Measurements from ENCODE around the gene NDFIP2.

DNA sequence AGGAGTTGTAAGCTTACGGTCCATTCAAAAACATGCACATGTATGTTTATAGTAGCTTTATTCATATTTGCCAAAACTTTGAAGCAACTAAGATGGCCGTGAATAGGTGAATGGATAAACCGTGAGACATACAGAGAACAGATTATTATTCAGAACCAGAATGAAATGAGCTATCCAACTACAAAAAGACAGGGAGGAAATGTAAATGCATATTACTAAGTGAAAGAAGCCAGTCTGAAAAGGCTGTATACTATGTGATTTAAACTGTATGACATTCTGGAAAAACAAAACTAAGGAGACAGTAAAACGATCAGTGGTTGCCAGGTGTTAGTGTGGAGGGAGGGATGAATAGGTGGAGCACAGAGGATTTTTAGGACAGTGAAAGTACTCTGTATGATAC is 19.9 kb downstream of the NDFIP2 start:
- TF ChIP-seq KDM1A (IDR thresholded peaks at IDR 0.05; ENCODE audit: borderline replicate concordance) (no peak), RAD21 (IDR thresholded peaks at IDR 0.05; ENCODE audit: insufficient read depth, low read depth, low read length) (no peak), REST (IDR thresholded peaks at IDR 0.05; ENCODE audit: low read depth, low read length) (no peak), JUND (IDR thresholded peaks at IDR 0.05; ENCODE audit: low read depth, low read length) (no peak), KLF5 (IDR thresholded peaks at IDR 0.05; ENCODE audit: partially characterized antibody) (no peak), CREB1 (IDR thresholded peaks at IDR 0.05; ENCODE audit: low read depth) (no peak), POLR2A (IDR thresholded peaks at IDR 0.05; ENCODE audit: low read depth, low read length) (no peak), RAD51 (IDR thresholded peaks at IDR 0.05) (no peak)
- TF ChIP-seq, protein P1, sequence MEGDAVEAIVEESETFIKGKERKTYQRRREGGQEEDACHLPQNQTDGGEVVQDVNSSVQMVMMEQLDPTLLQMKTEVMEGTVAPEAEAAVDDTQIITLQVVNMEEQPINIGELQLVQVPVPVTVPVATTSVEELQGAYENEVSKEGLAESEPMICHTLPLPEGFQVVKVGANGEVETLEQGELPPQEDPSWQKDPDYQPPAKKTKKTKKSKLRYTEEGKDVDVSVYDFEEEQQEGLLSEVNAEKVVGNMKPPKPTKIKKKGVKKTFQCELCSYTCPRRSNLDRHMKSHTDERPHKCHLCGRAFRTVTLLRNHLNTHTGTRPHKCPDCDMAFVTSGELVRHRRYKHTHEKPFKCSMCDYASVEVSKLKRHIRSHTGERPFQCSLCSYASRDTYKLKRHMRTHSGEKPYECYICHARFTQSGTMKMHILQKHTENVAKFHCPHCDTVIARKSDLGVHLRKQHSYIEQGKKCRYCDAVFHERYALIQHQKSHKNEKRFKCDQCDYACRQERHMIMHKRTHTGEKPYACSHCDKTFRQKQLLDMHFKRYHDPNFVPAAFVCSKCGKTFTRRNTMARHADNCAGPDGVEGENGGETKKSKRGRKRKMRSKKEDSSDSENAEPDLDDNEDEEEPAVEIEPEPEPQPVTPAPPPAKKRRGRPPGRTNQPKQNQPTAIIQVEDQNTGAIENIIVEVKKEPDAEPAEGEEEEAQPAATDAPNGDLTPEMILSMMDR (IDR thresholded peaks at IDR 0.05 in 2 of 3, conservative IDR thresholded peaks at IDR 0.05 in 1 of 3; ENCODE audit: control insufficient read depth in 2 of 3, extremely low read depth in 1 of 3, insufficient read depth in 1 of 3, low read depth in 3 of 3, low read length in 3 of 3): no peak
- TF ChIP-seq, protein P2, sequence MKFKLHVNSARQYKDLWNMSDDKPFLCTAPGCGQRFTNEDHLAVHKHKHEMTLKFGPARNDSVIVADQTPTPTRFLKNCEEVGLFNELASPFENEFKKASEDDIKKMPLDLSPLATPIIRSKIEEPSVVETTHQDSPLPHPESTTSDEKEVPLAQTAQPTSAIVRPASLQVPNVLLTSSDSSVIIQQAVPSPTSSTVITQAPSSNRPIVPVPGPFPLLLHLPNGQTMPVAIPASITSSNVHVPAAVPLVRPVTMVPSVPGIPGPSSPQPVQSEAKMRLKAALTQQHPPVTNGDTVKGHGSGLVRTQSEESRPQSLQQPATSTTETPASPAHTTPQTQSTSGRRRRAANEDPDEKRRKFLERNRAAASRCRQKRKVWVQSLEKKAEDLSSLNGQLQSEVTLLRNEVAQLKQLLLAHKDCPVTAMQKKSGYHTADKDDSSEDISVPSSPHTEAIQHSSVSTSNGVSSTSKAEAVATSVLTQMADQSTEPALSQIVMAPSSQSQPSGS (IDR thresholded peaks at IDR 0.05; ENCODE audit: low read length): no peak
- TF ChIP-seq, protein P3, sequence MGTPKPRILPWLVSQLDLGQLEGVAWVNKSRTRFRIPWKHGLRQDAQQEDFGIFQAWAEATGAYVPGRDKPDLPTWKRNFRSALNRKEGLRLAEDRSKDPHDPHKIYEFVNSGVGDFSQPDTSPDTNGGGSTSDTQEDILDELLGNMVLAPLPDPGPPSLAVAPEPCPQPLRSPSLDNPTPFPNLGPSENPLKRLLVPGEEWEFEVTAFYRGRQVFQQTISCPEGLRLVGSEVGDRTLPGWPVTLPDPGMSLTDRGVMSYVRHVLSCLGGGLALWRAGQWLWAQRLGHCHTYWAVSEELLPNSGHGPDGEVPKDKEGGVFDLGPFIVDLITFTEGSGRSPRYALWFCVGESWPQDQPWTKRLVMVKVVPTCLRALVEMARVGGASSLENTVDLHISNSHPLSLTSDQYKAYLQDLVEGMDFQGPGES (IDR thresholded peaks at IDR 0.05): no peak
